CMK (cell line): Measurements from ENCODE around the gene LGMN.
A peak's percentile ranks its signal among the peaks of the same experiment; 100 is the strongest.
"Not testable (repeated sequence)": the region's sequence is repeated elsewhere in the genome, so short reads cannot be mapped to it uniquely, and the experiment has no call there.

Experiments used
- DNase-seq: peaks from one replicate; pipeline ENCODE4 v3.0.0-alpha.2; 2010; ENCODE audit warnings: low read depth

LGMN gene

DNA sequence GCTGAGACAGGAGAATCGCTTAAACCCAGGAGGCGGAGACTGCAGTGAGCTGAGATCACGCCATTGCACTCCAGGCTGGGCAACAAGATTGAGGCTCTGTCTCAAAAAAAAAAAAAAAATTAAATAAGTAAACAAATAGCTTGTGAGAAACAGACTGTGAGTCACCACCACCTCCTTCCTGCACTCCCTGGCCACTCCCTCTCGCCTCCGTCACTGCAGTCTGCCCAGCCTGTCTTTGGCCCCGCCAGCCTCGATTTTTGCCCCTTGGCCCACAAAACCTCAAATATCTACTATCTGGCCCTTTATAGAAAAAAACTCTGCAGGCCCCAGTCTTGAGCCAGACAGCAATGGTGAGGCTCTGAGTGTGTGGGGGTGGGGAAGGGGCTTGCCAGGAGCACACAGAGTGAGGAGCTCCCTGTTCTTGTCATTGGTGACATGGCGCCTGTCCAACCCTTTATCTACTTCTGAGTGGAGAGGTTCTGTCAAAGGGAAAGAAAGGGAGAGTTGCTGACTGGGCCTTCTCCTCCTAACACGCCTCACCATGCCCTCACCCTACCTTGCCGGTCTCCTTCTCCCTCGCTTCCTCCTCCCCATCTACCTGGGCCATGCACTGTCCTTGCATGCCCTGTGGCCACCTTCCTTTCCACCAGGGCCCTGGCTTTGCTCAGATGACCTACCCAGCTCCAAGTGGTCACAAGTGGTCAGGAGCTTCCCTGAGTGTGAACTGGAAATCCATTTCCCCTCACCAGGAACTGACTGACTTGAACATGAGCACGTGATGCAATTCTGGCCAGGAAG lies 22.1 kb downstream of the LGMN start:
- no peak for DNase-seq

DNA sequence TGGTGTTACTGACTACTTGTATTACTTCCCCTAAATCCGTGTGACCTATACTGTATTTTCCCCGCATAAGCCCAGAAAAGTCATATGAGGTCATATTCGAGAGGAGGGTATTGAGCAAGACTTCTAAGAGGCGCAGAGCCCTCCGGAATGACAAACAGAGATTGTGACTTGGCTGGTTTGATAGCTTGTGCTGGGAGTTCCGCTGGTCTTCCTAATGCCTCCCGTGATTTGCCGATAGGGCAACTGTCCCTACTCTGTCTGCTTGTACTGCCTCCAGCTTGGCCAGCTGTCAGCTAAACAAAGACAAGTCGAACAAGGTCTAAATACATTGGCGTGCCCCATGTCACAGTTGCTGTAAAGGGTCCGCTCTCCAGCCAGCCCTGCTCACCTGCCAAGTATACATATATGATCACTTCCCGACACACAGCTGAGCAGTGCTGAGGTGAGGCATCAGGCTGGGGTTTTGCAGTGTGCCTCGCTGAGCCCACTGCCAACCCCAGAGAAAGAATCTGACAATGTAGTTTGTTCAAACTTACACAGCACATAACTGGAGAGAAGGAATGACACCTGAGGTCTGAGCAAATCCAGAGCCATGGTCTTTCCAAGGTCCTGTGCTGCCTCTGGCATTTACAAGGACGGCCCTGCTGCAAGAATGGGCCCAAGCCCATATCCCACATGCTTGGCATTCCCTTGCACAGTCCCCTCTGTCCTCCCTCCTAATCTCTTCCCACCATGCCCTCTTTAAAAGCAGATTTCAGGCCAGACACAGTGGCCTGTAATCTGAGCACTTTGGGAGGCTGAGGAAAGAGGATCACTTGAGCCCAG lies 23.7 kb downstream of the LGMN start:
- no peak for DNase-seq

DNA sequence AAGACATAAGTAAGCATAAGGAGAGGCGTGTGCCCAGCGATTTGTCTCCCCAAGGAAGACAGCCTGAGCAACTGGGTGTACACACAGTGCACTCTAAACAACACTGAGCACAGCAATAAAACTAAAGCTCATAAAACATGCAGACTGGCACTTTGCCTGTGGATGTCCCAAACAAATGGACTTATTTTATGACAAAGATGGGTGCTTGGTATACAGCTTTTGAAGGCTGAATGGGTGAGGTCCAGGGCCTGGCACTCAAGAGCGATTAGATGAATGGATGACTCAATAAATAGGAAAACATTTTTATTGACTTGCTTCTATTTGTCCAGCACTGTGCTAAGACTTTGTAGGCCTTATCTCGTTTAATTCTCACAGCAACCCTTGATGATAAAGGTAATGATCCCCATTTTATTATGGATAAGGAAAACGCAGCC lies 28.5 kb downstream of the LGMN start:
- DNase-seq, result no peak

DNA sequence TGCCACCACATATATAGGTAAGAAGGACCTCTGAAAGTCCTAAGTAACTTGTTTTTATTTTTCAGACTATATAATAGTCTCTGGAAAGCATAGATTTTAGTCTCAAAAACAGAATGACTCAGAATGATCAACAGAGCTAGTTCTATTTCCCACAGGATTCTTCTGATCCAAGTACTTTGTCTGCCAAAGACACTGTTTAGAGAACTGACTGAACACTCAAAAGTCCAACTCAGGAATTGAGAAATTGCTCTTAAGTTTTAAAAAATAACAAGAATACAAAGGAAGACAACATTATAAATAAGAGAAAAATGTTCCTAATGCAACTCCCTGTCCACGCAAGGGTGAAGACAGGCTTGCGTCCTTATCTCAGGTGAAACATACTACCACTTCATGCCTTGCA lies 29.0 kb downstream of the LGMN start:
- DNase-seq, result no peak

DNA sequence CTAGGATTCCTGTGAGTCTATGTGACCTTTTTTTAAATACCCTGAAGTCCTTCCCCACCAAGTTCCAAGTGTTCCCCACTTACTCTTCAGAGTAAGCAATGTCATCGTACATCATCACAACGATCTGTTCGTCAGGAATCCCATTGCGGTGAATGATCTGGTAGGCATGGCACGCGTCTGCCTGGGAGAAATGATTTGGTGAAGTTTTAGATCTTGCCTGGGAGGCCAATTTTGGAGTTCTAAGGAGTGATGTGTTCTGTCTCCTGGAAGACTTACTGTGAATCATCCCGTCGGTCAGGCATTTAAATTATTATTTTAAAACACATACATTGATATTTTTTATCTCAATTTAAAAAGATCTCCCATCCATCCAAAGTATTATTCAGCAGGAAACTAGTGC lies 29.8 kb downstream of the LGMN start:
- no peak for DNase-seq

DNA sequence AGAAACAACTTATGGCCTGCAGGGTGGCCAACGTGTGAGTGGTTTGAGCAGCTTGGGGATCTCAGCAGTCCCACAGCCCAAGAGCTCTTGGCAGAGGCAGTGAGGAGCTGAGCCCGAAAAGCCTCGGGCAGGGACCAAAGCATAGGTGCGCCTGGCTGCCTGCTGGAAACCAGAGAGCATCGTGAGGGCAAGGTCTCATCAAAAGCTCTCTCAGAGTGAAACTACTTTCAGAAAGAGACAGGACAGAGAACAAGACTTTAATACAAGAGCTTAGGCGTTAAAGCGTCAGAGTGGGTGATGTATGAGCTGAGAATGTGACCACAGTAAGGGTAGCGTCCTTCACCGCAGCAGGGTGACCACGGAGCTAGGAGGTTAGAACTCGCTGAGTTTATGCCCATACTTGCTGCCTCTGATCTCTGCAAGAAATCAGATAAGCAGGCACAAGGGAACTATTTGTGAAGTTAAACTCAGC lies 30.8 kb downstream of the LGMN start:
- no peak for DNase-seq

DNA sequence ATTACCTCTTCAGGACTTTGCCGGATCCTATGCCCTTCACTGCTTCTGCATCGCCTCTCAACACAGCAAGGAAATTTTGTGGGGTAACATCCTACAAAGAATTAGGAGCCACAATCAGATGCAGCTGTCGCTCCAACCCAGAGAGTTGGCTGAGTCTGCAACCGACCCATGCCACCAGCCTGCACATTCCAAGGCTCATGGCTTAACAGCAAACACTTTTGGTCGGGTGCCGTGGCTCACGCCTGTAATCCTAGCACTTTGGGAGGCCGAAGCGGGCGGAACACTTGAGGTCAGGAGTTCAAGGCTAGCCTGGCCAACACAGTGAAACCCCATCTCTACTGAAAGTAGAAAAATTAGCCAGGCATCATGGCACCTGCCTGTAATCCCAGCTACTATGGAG lies 32.3 kb downstream of the LGMN start:
- no peak for DNase-seq

DNA sequence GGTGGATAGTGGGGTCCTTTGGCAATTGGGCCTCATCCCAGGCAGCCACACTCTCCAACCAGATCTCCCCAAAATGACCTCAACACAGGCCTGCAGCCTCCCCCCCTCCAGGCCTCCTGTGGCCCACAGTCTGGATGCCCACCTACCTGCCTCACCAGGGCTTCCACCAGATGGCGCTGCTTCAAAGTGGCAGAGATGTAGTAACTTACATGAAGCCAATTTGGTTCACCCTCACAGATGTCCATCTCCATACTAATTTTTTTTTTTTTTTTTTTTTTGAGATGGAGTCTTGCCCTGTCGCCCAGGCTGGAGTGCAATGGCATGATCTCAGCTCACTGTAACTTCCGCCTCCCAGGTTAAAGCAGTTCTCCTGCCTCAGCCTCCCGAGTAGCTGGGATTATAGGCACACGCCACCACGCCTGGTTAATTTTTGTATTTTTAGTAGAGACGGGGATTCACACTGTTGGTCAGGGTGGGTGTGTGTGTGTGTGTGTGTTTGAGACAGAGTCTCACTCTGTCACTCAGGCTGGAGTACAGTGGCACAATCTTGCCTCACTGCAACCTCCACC lies 33.6 kb downstream of the LGMN start:
- DNase-seq, result not testable (repeated sequence)

DNA sequence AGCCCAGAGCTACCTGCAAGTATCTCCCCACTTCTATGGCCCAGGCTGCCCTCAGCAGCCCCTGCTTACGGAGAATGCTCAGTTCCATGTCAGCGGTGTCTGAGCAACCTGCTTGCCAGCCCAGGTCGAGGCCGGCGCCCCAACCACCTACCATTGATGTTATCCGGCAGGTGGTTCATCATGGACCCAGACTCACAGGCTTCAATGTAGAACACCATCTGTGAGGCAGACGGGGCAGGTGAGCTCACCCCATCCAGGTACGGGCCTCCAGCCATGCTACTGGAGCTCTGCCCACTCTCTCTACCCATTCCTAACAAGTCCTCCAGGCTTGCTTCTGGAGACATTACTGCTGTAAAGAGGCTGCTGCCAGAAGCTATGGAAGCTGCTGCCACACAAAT lies 35.8 kb downstream of the LGMN start:
- no peak for DNase-seq

DNA sequence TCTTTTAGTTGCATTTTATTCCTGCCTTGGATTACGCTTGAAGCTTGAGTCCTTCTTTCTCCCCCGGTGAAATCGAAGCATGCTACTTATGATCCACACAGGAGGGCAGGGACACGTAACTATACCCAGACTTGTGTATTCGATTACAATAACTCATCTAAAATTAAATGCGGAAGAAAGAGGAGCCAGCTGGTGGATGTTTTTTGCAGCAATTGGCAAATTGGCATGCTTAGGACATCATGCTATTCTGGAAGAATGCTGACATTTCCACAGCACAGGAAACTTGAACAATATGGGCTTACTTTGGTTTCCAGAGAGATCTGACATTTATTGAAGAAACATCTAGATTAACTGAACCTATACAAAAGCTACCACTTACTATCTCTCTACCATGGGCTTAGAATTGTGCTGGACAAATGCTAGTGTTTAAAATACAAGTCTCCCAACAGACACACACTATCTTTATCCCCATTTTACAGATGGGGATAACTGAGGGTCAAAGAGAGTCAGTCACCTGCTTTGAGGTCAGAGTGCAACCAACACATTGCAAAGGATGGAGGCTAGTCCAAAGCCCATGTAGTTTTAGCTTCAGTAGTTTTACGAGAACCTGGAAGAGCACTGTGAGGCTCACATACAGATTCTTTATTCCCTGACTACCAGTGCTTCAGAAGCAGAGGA lies 36.3 kb downstream of the LGMN start:
- DNase-seq, result no peak

DNA sequence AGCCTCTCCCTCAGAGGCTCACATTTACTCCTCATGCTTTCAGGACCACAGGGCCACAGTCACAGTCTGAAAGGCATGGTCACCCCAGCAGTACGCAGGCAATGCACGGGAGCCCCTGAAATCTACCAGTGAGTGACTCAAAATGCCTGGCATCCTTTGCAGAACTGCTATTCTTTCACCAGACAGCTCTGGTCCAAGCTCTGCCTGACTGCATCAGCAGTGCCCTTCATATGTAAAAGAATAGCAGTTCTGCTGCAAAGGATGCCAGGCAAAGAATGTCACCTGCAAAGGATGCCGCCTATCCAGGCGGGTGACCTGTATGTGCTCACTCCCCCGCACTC lies 38.5 kb downstream of the LGMN start:
- DNase-seq, result no peak

DNA sequence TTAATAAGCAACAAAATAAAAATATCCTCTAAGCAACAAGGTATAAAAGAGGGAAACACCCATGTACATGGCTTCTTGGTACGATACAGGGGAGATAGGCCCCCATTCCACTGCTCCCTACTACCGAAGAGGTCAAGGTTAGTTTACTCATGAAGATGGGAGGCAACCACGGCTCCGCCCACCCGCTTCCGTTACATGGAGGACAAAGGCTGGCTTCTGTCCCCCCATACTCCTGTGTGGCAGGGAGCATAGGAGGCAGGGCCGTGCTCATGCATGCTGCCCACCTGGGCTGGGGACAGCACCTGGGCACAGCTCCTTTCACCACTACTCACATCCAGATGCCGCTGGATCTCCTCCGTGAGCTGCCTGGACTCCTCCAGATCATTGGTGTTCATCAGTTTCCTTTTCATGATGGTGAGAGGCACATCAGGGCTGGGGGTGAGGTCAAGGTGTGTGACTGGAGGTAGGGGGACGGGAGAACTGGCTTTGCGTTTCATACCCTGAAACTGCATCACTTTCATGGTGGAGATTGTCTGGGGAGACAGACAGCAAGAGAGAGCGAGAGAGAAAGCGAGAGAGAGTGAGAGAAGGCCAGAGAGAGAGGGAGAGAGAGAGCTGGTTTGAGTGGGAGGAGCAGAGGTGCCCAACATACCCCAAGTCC lies 39.0 kb downstream of the LGMN start:
- no peak for DNase-seq

DNA sequence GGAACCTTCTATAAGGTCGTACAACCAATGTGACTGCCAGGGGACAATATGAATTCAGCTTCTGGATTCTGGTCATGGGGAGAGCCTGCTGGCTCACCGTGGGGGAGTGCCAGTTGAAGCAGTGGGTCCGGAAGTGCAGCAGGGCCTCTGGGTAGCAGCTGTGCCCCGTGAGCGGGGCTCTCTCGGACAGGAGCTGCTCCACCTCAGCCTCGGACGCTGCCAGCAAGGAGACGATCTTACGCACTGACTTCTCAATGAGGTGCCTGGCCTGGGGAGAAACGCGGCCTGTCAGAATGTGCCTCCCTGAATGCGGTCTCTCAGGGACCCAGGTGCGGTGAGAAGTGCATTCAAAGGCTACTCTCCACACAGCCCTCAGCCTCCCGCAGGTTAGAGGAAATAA lies 42.0 kb downstream of the LGMN start:
- DNase-seq, result no peak

DNA sequence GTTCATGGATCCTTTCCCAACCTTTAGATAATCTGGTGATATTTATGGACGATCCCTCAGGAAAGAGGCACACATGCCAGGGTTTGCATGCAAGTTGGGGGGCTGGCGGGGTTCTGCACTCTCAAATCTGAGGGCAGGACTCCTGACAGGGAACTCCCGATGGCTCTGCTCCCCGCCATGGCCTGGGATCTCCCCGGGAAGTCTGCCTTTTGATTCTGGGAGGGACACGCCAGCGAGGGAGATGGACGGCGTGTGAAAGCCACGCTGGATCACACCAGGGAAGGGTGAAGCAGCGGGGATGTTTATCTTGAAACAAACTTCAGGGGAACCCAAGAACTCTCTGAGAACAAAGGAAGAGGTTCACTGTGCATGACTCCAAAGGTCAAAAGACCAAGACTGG lies 43.6 kb downstream of the LGMN start:
- DNase-seq, result no peak

DNA sequence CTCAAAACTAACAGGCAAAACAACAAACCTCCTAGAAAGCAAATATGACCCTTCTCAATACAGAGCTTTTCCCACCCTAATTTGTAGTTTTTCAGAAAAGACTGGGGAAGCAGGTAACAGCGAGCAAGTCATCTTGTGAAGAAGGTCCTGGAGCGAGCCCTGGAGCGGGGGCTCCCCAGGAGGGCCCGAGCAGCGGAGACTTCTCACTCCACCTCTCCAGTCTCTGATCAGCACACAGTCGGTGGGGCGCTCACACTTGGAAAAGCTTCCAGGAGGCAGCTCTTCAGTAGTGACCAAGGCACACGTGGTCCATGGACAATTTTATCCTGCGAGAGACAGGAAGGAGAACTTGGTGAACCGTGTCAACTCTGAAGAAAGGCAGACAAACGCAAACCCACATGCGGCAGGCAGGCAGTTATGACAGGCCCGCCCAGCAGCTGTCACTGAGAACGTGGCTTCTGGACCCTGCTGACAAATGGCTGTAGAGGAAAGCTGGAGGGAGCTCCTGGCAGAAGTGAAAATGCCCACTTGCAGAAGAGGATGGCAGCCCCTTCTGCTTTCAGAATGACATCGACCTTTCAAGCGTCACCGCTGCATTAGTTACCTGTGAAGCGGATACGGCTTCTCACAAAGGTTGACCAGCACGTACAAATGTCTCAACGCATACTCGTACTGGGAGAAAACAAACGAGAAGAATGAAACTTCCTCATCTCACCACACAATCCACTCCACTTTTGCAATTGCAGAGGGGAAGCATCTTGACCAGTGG lies 44.2 kb downstream of the LGMN start:
- DNase-seq, result no peak

DNA sequence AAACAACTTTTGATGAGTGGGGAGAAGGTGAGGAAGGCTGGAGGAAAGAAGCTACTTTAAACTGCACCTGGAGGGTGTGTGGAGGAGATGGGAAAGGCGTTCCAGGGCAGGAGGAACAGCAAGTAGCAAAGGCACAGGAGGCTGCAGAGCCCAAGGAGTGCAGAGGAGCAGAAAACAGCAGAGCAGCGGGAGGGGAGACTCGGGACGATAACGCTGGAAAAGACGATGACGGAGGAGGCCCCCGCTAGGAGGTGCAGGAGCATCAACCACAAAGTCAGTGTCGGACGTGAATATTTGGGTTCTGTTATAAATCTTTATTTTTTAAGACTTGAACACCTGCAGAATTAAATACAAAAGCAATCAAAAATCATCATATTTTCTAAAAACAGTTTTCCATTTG lies 44.9 kb downstream of the LGMN start:
- no peak for DNase-seq

DNA sequence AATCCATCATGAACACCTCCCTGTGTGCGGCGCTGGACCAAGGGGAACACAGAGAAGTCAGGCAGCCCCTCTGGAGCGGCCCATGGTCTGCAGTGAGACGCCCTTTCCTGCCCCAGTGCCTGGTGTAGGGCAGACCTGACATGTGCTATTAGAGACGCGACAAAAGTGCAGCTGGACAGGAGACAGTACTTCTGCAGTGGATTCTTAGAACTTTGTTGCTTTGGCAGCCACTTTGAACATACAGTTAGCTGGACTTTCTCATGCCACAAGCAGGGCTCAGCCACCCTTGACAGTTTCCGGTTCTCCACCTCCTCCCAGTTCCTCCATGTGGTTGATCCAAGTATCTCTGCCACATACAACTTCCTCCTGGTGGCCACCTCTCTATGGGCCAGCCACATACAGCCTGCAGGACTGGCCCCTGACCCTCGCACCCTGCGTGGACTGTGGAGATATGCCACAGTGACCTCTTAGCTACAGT lies 45.9 kb downstream of the LGMN start:
- DNase-seq, result peak; percentile 78

DNA sequence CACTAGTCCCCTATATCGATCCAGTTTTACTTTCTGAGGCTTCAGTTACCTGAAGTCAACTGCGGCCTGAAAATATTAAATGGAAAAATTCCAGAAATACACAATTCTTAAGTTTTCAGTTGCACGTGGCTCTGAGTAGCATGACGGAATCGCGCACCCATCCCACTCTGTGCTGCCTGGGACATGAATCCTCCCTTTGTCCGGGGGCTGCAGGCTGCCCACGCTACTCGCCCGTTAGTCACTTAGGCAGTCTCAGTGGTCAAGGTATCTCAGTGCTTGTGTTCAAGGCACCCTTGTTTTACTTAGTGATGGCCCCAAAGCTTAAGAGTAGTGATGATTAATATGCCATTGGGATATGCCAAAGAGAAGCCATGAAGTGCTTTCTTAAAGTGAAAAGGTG lies 46.6 kb downstream of the LGMN start:
- DNase-seq, result no peak

DNA sequence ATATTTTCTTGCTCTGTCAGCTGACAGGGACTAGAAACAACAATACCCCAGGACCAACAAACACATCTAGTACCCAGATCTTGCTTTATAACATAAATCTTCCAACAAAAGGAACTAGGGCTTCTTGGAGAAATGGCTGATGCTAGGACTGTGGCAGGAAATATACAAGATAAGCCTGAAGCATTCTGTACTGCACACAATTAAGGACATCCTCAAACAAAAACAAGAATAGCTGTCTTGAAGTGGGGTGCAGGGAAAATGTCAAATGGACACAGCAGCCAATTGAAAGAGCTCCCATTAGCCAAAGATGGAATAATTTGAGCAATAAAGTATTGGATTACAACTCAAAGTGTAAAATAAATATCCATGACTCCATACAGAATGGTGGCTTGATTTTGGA lies 50.0 kb downstream of the LGMN start:
- DNase-seq, result no peak

DNA sequence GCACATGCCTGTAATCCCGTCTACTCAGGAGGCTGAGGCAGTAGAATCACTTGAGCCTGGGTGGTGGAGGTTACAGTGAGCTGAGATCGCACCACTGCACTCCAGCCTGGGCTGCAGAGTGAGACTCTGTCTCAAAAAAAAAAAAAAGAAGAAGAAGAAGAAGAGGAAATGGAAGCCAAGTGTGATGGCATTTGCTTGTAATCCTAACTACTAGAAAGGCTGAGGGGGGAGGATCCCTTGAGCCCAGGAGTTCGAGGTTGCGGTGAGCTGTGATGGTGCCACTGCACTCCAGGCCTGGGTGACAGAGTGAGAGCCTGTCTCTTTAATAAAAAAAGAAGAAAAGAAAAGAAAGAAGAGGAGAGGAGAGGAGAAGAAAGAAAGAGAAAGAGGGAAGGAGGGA lies 52.1 kb downstream of the LGMN start:
- no peak for DNase-seq

DNA sequence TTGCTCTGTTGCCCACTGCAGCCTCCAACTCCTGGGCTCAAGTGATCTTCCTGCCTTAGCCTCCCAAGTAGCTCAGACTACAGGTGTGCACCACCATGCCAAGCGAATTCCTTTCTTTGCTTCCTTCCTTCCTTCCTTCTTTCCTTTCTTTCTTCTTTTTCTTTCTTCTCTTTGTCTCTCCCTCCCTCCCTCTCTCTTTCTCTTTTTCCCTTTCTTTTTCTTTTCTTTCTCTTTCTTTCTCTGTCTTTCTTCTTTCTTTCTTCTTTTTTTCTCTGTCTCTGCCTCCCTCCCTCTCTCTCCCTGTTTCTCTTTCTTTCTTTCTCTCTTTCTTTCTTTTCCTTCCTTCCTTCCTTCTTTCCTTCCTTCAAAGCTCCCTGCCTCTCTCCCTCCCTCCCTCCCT lies 52.9 kb downstream of the LGMN start:
- DNase-seq, result no peak
